ENCODE results near the gene EML6.

EML6 gene

DNA sequence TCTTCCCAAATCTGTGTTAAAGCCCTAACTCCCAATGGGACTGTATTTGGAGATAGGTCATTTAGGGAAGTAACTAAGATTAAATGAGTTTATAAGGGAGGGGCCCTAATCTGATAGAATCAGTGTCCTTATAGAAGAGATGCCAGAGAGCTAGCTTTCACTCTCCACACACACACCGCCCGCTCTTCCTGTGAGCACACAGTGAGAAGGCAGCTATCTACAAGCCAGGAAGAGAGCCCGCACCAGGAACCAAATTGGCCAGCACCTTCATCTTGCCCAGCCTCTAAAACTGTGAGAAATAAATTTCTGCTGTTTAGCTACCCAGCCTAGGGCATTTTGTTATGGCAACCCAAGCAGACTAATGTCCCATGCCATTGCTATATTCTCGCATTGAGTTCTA, 201.6 kb downstream of the EML6 start:
- DNase-seq = no peak

DNA sequence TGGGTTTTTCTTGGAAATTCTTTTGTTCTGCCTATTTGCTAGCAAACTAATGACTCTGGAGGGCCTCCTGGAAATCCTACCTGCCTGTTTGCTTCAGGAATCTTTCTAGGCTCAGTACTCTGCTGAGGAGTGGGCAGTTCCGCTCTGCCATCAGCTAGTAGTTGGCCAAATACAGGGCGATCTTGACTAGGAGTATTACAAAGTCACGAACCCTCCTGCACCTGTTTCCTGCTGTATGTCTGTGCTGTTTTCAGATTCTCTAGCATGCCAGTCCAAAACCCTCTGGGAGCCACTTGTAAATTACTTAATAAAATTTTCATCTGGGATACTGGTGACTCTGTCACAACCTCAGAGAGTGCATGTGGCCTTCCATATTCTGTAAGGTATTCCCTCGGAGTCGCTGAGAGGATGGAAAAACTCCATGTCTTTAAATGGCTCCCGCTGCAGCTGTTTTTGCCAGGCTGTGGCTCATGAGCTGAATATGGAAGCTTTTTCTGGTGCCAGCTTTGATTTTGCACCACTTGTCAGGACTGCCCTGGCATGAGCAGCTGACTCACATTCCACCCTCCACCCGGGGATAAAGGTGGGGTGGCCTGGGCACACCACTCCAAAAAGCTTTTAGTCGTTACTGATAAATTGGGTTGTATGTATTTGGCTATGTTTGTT, 203.8 kb downstream of the EML6 start:
- DNase-seq = no peak

DNA sequence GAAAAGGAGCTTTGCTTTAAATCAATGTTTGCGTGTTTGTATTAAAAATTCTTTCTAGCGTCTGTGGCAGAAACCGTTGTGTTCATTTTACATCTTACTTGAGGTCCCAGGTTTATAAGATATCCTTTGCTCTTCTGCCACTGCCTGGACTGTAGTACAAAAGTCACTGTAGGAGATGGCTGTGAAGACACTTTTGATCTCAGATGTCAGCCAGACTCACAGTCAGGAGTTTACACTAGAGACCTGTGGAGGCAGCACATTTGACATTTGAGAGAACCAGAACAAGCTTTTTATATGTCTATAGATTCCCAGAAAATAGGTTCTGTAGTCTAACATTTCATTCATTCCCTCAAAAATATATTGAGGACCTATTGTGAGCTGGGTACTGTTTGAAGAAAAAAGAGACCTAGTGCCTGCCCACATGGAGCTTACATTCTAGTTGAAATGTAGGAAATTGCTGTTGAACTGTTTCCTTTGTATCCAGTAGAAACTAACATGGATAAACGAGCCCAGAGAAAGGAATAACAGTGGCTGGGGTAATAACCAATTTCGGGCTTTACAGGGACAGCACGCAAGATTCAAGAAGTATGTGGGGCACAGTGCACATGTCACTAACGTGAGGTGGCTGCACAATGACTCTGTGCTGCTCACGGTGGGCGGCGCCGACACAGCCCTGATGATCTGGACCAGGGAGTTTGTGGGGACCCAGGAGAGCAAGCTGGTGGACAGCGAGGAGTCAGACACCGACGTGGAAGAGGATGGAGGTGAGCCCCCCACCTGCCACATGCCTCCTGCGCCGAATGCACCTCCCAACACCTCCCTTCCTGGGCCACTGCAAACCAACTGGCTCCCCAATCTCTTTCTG, 204.5 kb downstream of the EML6 start:
- DNase-seq = no peak

DNA sequence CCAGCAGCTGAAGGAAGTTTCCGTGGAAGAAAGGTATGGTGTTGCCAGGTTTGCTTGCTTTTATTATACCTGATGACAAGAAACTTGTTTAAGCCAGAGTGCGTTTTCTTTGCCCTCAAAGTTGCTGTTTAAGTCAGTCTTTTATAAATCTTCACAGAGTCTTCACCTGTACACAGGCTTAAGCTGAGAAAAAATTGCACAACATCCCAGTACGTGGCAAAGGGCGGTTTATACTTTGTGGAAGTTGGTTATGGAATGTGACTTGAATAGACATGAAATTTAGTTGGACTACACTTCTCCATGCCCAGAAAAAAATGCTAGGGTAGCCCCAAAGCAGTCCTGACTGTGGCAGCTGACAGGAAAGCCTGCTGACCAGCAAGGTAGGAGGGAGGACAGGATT, 205.3 kb downstream of the EML6 start:
- no peak for DNase-seq

DNA sequence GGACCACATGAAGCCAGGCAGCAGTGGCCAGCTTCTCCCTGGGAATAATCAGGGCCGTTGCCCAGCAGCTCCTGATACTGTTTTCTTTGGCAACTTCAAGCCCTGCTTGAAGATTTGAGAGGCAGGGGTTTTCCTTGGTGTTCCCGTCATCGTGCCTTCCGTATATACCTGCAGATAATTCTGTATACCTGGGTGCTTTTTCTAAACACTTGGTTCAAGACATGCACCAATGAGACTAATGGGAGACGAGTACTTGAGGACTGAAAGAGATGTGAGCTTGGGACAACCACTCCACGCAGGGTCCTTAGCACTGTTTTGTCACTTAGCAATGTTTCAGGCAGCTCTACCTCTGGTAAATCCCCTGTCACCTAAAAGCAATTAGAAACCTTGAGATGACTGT, 208.0 kb downstream of the EML6 start:
- no peak for DNase-seq

DNA sequence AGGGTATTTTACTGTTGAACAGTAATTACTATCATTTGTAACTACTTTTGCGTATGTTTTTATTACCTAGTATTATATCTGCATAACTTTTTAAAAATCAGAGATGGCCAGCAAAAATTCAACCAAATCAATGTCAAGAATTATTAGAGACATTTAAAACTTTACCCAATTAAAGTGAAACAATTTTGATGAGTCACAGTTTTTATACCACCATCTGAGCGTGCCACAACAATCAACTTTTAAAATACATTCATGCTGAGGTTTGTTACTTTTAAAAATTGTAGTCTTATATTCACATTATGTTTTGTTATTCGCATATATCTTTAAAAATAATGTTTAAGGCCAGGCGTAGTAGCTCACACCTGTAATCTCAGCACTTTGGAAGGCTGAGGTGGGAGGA, 211.9 kb downstream of the EML6 start:
- no peak for DNase-seq

DNA sequence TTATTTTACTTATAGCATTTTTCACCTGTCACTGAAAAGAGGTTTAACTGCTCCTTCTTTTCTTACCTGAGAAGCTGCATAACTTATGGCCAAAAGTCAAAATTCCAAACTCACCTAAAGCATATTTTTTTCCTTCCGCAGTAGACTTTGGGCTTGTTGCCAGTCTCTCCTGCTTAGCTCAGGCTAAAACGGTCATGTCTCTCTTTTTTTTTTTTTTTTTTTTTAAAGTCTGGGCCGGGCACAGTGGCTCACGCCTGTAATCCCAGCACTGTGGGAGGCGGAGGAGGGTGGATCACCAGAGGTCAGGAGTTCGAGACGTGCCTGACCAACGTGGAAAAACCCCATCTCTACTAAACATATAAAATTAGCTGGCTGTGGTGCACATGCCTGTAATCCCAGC, 213.3 kb downstream of the EML6 start:
- DNase-seq = no peak

DNA sequence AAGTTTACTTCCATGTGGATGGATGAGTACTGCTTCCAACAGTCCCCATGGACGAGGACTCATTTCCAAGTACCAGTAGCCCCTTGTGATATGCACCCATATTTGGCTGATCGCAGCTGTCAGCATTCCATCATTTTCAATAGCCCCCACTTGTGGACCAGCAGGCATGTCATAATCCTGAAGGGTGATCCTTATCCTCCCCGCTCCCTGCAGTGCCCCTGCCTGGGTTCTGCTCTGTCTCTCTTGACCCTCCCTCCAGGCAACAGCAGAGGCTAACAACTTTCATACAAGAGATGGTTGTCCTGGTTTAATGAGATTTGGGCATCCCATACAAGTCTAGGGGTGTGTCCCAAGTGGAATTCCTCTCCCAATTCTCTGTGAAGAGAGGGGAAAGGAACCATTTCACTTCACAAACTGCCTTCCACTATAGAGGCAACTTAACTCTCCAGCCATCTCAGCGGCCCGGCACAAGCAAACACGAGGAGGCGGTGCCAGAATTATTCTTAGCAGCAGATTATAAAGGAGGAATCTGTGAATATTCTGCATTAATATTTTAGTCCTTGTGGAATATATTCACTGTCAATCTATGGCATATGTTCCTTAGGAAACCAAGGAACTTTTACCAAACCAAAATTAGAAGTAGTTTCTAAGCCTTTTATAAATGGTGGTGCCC, 216.1 kb downstream of the EML6 start:
- DNase-seq = no peak

DNA sequence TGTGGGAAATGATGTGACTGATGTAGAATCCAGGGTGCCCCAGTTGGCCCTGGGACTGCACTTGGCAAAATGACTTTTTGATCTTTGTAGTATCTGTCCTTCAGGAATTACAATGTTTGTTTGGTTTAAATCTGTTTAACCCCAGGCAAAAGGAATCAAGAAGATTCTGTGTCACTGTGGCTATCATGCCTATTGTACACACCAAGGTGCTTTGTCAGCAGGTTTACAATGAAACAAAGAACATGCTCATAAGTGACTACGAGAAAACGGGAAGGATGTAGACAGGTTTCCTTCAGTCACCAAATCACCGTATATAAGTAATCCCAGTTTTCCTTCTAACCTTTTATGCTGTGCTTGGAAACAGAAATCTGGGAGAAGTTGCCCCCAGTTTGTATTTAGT, 217.3 kb downstream of the EML6 start:
- DNase-seq = no peak

DNA sequence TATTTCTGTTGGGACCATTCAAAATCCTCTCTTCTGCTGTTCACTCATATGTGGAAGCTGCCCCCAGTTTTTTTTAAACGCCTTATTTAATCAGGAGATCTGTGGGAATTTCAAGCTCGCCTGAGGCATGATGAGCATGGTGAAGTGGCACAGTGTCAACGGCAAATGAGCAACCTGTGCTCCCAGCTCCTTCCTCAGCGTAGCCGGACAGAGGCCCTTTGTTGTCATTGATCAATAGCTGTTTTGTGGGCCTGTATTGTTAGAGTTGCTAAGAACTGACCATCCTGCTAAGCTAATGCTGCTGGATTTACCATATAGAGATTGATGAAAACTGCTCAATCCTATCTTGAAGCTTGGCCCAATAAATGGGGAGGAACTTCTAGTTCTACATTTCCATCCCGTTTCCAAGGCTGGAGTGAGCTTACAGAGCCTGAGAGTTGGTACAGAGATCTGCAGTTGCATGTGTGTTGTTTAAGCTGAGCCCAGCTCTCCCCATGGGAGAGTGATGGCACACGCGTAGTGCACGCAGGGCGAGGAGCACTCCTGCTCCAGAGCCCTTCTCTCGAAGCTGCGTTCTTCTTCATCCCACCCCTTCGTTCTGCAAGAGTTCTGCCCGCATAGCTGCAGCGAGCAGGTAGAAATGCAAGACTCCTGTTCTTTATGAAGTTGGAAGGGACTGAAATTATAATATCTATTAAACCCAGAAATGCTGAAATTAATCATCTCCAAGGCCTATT, 218.0 kb downstream of the EML6 start:
- DNase-seq = no peak

DNA sequence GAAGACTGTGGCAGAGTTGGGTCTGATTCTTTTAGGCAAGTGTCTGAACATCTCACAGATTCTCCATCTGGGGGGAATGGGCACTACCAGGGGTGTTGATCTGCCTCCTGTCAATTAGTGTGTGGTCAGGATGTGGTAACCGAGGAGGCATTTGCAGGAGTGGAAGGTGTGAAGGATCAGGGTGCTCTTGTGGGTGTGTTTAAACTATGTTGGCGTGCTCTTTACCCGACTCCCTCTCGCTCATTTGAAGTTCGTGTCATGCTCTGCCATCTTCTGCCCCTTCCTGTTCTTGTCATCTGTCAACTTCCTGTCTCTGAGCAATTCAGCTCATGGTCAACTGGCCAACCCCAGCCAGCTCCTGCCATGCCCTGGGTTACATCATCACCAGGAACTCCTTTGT, 218.9 kb downstream of the EML6 start:
- DNase-seq = no peak

DNA sequence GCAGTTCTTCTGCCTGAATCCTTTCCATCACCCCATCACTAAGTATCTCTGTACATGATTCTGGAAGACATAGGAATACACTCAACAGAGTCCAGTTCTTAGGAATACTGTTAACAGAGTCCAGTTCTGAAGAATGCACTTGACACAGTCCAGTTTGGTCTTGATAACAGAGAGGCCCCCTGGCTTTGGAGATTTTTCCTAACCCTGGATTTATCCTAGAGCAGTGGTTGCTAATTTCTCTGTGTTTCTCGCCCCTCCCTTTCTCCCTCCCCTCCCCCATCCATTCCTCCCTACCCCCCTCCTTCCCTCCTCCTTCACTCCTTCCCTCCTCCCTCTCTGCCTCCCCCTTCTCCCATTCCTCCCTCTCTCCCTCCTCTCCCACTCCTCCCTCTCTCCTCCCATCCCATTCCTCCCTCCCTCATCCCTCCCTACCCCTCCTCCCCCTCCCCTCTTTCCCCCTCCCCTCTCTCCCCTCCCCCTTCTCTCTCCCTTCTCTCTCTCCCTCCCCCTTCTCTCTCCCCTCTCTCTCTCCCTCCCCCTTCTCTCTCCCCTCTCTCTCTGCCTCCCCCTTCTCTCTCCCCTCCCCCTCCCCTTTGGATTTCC, 221.4 kb downstream of the EML6 start:
- DNase-seq = no peak

DNA sequence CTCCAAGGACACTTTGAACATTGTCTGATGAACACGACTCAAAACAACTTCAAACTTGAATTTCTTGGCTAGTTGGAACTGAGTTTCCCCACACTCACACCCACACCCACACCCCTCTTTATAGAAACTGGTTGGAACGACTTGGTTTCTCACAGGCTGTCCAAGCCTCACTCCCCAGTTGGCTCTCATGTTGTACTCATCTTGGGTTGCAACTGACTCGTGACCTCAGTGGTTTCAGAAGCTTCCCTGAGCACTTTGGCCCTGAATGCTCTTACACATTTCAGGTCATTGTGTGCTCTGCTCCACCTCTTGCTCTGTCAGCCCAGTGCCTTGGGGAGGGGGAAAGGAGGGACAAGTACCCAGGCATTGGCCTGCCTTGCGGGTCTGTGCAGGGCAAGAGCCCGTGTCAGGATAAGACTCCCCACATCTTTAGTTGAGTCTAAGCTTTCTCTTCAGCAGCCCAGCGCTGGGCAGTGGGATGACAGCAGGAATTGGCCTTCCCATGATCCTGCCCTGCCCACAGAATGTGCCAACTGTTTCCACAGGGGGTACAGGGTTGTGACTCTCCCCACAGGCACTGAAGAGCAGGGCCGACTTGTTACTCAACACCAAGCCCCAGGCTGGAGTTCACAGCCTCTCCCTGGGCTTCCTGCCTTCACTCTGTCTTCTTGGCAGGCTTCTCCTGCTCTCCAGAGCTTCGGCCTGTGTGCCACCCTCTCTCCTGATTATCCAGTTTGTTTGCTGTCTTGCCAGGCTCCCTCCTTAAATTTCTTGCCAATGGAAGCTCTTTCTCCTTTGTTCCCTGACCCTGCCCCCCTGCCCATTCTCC, 222.1 kb downstream of the EML6 start:
- DNase-seq = peak; percentile 40

DNA sequence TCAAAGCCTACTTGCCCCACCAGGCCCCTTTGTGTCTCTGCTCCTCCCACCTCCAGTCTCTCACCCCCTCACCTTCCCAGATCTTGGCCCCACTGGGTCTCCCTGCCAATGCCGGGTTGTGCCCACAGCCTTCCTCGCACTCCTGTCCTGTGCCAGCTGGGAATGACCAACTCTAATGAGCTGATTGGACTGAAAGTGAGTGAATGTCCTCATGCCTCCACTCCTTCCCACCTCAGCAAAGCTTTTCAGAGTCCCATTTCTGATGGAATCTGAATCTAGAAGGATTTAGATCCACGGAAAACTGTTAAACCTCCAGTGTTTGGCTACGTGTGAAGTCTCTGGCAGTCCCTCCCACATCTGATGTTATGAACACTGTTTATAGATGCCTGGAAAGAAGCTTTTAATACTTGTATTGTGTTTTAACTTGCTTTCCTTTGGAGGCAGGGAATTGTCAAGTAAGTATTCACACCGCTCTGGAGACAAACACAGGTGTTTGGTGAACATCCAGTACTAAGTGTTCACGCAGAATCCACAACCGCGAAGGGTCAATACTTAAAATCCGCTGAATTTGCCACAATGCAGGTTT, 222.9 kb downstream of the EML6 start:
- no peak for DNase-seq

DNA sequence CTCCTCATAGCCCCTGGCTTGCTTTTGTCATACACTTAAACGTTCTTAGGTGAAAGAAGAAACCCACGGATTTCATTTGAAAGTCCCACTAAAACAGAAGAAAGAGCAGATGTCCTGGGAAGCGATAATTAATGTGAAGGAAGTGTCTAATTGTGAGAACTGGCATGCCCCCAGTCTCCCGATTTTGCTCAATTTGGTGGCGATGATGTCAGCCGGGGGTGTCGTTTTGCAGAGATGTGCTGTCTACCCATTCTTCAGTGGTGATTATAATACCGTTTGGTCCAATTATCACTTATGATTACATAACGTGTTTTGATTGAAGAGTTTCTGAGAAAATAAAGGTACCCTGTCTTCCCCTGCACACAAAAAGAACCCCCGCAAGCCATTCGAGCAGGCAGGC, 223.7 kb downstream of the EML6 start:
- no peak for DNase-seq

DNA sequence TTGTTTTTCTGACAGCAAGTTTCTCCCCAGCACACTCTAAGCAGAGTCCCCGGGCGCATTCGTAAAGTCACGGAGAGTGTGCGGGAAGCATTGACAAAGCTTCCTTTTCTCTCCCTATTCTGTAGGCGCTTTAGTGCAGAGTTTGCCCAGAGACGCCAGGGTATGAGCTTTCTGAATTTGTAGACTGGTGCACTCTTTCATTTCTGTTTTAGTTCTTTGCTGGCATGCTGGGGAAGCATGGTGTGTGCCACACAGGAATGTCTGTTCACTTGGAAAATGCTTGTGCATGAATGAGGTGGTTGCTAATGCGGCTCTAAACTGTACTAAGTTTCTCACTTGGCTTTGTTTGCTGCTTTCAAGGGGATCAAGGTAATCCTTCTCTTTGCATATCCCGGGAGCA, 224.2 kb downstream of the EML6 start:
- DNase-seq = no peak

DNA sequence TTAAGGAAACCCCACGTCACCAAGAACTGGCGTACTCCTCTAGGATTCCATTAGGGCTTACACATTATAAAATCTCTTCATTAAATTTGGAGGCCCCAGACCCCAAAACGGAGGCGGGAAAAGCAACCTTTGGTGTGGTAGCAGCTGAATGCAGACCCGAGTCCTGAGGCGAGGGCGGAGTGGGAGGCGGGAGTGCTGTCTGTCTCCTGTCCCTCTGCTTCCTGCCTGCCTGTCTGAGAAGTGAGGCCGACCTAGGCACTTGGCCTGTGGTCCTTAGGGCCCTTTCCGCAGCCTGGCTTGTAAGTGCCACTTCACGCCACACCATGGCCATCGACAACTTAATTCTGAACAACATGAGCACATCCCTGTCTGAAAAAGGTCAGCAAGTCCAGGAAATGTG, 224.7 kb downstream of the EML6 start:
- DNase-seq = no peak

DNA sequence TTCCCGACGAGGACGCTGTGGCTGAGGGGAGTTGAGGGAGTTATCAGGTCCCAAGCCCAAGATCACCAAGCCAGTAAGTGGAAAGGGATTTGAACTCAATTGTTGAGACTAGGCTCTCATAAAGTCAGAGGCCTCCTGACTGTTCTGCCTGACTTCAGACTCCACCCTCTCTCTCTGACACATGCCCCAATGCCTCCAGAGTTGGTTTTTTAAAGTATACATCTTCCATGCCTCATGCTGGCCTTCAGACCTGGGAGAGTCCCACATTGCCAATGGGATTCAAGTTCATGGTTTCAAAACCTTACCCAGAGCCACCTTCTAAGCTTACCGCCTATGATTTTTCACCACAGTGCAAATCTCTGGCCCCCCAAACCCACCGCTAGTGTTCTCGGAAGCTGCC, 226.0 kb downstream of the EML6 start:
- no peak for DNase-seq

DNA sequence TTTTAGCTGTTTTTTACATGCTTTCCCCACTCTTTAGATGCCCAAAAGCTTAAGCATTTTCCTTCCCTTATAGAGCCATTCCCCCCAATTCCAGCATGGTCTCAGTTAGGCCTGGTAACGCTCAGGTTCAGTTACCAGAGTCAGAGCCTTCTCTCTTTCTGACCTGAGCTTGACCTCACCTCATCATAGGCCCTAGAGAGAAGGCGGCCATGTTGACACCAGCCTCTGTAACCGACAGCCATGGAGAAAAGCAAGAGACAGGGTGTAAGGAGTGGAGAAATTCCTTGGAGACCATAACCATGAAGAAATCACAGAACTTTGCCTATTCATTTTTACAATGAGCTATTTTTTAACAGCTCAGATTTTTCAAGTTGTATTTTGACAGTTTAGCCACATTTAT, 227.3 kb downstream of the EML6 start:
- no peak for DNase-seq

DNA sequence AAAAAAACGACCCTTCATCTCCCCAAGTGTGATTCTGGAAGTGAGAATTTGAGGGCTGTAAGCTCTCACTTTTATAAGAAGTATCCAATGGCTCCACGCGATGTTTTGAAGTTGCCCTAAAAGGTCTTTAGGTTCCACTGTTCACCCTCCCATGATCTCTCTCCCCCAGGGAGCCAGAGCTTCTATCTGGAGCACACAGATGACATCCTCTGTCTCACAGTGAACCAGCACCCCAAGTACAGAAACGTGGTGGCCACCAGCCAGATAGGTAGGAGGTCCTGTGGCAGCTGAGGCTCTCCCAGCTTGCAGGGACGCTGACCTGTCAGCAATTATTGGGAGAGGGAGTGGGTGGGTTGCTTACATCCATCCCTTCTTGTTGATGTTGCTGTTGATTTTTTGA, 229.0 kb downstream of the EML6 start:
- DNase-seq = no peak

DNA sequence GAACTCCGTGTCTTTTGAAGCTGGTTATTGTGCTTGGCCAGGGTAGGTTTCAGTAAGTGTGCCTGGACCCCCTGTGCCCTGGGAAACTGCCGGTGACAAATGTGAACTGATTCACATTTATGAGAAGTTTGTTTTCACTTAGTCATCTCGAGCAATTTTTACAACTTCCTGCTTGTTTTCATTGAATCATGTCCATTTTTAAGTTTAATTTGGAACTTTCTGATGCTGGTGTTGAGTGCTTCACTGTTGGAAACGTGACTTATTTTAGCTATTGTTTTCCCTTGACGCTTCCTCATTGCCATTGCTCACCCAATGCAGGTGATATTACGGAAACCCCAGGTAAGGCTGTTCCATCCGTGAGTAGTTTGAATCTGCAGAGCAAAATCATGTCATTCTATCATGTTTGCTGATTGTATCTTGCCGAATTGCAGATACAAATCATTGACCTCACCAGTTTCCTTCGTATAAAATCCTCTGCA, 229.6 kb downstream of the EML6 start:
- no peak for DNase-seq
